ENCODE data around the gene PLIN4. TPM values are rescaled to one million over a fixed set of nuclear protein-coding genes. Genes with fewer than 3 reads are reported as not detected.

Gene PLIN4
- total and polyA plus RNA-seq, 10 donors: 0.27 to 10.2 (median 2.1) TPM

DNA sequence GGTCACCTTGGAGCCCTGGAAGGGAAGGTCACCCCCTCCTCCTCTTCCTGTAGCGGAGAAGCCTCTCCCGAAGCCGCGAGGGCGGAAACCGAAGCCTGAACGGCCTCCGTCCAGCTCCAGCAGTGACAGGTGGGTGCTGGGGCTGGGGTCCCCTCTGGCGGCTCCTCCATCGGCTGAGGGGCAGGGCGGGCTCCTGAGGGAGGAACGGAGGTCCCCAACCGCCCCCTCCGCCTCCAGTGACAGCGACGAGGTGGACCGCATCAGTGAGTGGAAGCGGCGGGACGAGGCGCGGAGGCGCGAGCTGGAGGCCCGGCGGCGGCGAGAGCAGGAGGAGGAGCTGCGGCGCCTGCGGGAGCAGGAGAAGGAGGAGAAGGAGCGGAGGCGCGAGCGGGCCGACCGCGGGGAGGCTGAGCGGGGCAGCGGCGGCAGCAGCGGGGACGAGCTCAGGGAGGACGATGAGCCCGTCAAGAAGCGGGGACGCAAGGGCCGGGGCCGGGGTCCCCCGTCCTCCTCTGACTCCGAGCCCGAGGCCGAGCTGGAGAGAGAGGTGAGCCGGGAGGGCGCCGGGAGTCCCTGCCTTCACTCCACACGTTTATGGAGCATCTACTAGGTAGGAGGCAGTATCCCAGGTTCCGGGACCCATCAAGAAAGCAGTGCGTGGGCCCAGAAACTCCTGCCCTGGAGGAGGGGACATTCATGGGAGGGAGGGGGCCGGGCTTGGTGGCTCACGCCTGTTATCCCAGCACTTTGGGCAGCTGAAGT lies 24.2 kb downstream of the PLIN4 start:
- H3K27ac ChIP-seq: no peak overlapping the region
- intact Hi-C loops (cut with DNase I; ENCODE audit: low total_unique reads): no loop called here
- H3K9me3 ChIP-seq: no peaks in the 10 kb centered on the region
- TF ChIP-seq, protein P1, sequence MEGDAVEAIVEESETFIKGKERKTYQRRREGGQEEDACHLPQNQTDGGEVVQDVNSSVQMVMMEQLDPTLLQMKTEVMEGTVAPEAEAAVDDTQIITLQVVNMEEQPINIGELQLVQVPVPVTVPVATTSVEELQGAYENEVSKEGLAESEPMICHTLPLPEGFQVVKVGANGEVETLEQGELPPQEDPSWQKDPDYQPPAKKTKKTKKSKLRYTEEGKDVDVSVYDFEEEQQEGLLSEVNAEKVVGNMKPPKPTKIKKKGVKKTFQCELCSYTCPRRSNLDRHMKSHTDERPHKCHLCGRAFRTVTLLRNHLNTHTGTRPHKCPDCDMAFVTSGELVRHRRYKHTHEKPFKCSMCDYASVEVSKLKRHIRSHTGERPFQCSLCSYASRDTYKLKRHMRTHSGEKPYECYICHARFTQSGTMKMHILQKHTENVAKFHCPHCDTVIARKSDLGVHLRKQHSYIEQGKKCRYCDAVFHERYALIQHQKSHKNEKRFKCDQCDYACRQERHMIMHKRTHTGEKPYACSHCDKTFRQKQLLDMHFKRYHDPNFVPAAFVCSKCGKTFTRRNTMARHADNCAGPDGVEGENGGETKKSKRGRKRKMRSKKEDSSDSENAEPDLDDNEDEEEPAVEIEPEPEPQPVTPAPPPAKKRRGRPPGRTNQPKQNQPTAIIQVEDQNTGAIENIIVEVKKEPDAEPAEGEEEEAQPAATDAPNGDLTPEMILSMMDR (IDR thresholded peaks at IDR 0.05 in 8 of 11, conservative IDR thresholded peaks at IDR 0.05 in 3 of 11): no peak
- peak in 1 of 3 donors; percentile 8 for TF ChIP-seq POLR2AphosphoS5 (IDR thresholded peaks at IDR 0.05)
- H3K4me3 ChIP-seq: no peak overlapping the region
- 93 to 98% (median 95%) methylated on average over 55 to 61 of the region's 61 CpGs for WGBS, 5 donors
- peaks cover 0 to 94% (median 78%) of the 10 kb centered on the region in 6 donors for H3K36me3 ChIP-seq
- H3K4me1 ChIP-seq: no peaks in the 10 kb centered on the region
- DNase-seq: no peak
- no peaks in the 10 kb centered on the region for H3K27me3 ChIP-seq (replicated peaks in 1 of 7)

DNA sequence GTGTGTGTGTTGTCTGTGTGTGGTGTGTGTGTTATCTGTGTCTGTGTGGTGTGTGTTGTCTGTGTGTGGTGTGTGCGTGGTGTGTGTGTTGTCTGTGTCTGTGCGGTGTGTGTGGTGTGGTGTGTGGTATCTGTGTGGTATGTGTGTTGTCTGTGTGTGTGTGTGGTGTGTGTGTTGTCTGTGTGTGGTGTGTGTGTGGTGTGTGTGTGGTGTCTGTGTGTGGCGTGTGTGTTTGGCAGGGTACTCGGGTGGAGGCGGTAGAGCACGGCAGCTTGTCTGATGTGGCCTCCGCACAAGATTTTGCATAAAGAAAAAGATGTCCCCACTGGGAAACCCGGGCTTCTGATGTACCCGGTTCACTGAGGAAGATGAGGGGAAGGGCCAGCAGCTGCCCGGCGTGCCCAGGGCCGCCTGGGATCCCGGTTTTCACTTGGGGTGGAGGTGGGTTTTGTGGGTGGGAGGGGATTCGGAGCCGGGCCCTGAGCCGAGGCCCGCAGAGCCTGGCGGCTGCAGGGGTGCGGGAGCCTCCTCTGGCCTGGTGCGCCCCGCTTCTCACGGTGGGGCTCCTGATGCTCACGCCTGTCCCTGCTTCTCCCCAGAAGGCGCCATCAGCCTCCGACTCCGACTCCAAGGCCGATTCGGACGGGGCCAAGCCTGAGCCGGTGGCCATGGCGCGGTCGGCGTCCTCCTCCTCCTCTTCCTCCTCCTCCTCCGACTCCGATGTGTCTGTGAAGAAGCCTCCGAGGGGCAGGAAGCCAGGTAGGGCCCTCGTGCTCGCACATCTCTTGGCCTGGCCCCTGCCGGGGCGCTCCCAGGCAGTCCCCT lies 25.0 kb downstream of the PLIN4 start:
- no peak for DNase-seq
- Histone ChIP-seq H3K4me3 (no peak overlapping the region), H3K4me1 (no peaks in the 10 kb centered on the region), H3K27me3 (replicated peaks in 1 of 7) (no peaks in the 10 kb centered on the region), H3K27ac (no peak overlapping the region), H3K9me3 (no peaks in the 10 kb centered on the region), H3K36me3 (peaks cover 0 to 94% (median 77%) of the 10 kb centered on the region in 6 donors)
- 84 to 94% (median 93%) methylated on average over 28 to 41 of the region's 41 CpGs for WGBS, 5 donors
- intact Hi-C loops (cut with DNase I; ENCODE audit: low total_unique reads): no loop called here
- TF ChIP-seq POLR2AphosphoS5 (IDR thresholded peaks at IDR 0.05): no peak

DNA sequence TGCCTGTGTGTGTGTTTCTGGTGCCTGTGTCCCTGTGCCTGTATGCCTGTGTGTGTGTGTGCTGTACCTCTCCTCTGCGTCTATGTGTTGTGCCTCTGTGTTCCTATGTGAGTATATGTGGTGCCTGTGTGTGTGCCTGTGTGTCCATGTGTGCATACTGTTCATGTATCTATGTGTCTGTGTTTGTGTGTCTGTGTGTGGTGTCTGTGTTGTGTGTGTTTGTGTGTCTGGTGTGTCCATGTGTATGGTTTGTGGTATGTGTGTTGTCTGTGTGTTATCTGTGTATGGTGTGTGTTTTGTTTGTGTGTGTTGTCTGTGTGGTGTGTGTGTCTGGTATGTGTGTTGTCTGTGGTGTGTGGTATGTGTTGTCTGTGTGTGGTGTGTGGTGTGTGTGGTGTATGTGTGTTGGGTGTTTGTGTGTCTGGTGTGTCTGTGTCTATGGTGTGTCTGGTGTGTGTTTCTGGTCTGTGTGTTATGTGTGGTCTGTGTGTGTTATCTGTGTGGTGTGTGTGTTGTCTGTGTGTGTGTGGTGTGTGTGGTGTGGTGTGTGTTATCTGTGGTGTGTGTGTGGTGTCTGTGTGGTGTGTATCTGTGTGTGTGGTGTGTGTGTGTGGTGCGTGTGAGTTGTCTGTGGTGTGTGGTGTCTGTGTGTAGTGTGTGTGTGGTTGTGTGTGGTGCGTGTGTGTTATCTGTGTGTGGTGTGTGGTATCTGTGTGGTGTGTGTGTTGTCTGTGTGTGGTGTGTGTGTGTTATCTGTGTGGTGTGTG lies 25.8 kb downstream of the PLIN4 start:
- intact Hi-C loops (cut with DNase I; ENCODE audit: low total_unique reads): no loop called here
- no peak for DNase-seq
- Histone ChIP-seq H3K9me3 (no peaks in the 10 kb centered on the region), H3K4me3 (no peak overlapping the region), H3K27ac (no peak overlapping the region), H3K36me3 (peaks cover 0 to 94% (median 72%) of the 10 kb centered on the region in 6 donors), H3K4me1 (no peaks in the 10 kb centered on the region), H3K27me3 (replicated peaks in 1 of 7) (no peaks in the 10 kb centered on the region)
- WGBS, 5 donors: 85 to 100% (median 96%) methylated on average over 3 of the region's 3 CpGs
- TF ChIP-seq, protein P1 (IDR thresholded peaks at IDR 0.05 in 8 of 11, conservative IDR thresholded peaks at IDR 0.05 in 3 of 11): no peak
- TF ChIP-seq POLR2AphosphoS5 (IDR thresholded peaks at IDR 0.05) (no peak), POLR2A (IDR thresholded peaks at IDR 0.05) (no peak)

DNA sequence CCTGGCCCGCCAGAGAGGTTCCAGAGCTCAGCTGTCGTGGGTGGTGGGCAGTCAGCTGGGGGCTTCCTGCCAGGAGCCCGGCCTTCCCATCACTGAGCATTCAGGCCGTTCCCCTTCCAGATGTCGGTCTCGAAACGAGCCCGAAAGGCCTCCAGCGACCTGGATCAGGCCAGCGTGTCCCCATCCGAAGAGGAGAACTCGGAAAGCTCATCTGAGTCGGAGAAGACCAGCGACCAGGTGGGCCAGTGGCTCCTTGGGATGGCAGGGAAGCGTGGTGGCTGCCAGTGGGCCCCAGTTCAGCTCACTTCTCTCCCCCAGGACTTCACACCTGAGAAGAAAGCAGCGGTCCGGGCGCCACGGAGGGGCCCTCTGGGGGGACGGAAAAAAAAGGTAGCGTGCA lies 26.8 kb downstream of the PLIN4 start:
- H3K36me3 ChIP-seq: peaks cover 0 to 94% (median 67%) of the 10 kb centered on the region in 6 donors
- WGBS, 5 donors: 95 to 98% (median 97%) methylated on average over 17 to 21 of the region's 21 CpGs

More for the DNA sequence above, 26.8 kb downstream of the PLIN4 start:
- Histone ChIP-seq H3K27ac (no peak overlapping the region), H3K9me3 (no peaks in the 10 kb centered on the region), H3K27me3 (replicated peaks in 1 of 7) (no peaks in the 10 kb centered on the region), H3K4me1 (no peaks in the 10 kb centered on the region), H3K4me3 (no peak overlapping the region)
- intact Hi-C loops (cut with DNase I; ENCODE audit: low total_unique reads): no loop called here
- no peak for DNase-seq
- TF ChIP-seq, protein P1 (IDR thresholded peaks at IDR 0.05 in 8 of 11, conservative IDR thresholded peaks at IDR 0.05 in 3 of 11): no peak
- TF ChIP-seq POLR2AphosphoS5 (IDR thresholded peaks at IDR 0.05): no peak
- no peak for TF ChIP-seq POLR2A (IDR thresholded peaks at IDR 0.05)
